Measurements from ENCODE around the gene HSD17B12. TPM values are rescaled to one million over a fixed set of nuclear protein-coding genes. Genes with fewer than 3 reads are reported as not detected.
A peak's percentile ranks its signal among the peaks of the same experiment; 100 is the strongest.

The HSD17B12 gene
- total RNA-seq, 1 donor from 2014 or later = 66.7 TPM

GRCh38 chr11:43871051-43871450, 190.5 kb downstream of the HSD17B12 start:
- DNase-seq = no peak

- DNase-seq = no peak
These were observed 192.5 kb downstream of the HSD17B12 start for GRCh38 chr11:43872995-43873394.

- no peak for DNase-seq
These were observed 193.5 kb downstream of the HSD17B12 start for GRCh38 chr11:43874078-43874477.

- no peak for DNase-seq
These were observed 194.2 kb downstream of the HSD17B12 start for GRCh38 chr11:43874738-43875137.

- DNase-seq = no peak
These were observed 199.5 kb downstream of the HSD17B12 start for GRCh38 chr11:43879789-43880639.

- peak; percentile 94 for DNase-seq
These were observed 200.2 kb downstream of the HSD17B12 start, which contains the start of gene ALKBH3 for GRCh38 chr11:43880640-43881159. Gene ALKBH3 (plus strand): TSS chr11:43880831. CDS start chr11:43882653, 1,822 bp downstream.

- no peak for DNase-seq
These were observed 212.3 kb downstream of the HSD17B12 start for GRCh38 chr11:43892851-43893250.

- no peak for DNase-seq
These were observed 214.0 kb downstream of the HSD17B12 start for GRCh38 chr11:43894546-43894945.

GRCh38 chr11:43895601-43896000, 215.1 kb downstream of the HSD17B12 start:
- DNase-seq = no peak

- DNase-seq = no peak
These were observed 218.0 kb downstream of the HSD17B12 start for GRCh38 chr11:43898574-43898973.

GRCh38 chr11:43899094-43899493, 218.6 kb downstream of the HSD17B12 start:
- no peak for DNase-seq

GRCh38 chr11:43901551-43901950, 221.0 kb downstream of the HSD17B12 start:
- DNase-seq = no peak

- no peak for DNase-seq
These were observed 222.5 kb downstream of the HSD17B12 start for GRCh38 chr11:43903078-43903477.

- DNase-seq = no peak
These were observed 223.4 kb downstream of the HSD17B12 start for GRCh38 chr11:43903969-43904368.

- DNase-seq = no peak
These were observed 224.4 kb downstream of the HSD17B12 start for GRCh38 chr11:43904742-43905535.

GRCh38 chr11:43905813-43906241, 225.3 kb downstream of the HSD17B12 start:
- DNase-seq = peak; percentile 54

Small RNA genes within 50 kb of the gene (small RNA-seq; reads per million reads assigned to genes)
- gene PHBP2 (ENCODE audit: low replicate concordance) (not detected), gene RPL23AP63 (ENCODE audit: low replicate concordance) (not detected)

Other genes with a start within 250 kb of the HSD17B12 start
- gene ALKBH3, start 200.1 kb downstream of the HSD17B12 start, total RNA-seq = 25.8 TPM